T-helper 17 cell (primary cell): Measurements from ENCODE around the gene PLXNA2. TPM values are rescaled to one million over a fixed set of nuclear protein-coding genes. Genes with fewer than 3 reads are reported as not detected.

Source experiments
- ATAC-seq: fragments of 150-1000 bp; cut with Tn5 transposase; 2 replicates; pipeline ENCODE4 v1.10.0; 2021; ENCODE audit warnings: mild to moderate bottlenecking, moderate library complexity
- DNase-seq, 3 donors: peaks; one replicate each; pipeline versions ENCODE4 v3.0.0 to v3.0.0-alpha.2; 2020 to 2021
- H3K9me3 ChIP-seq: one replicate; pipeline ENCODE4 v1.7.0; 2013; ENCODE audit warnings: low read length, mild to moderate bottlenecking; ENCODE audit not compliant: control insufficient read depth, poor library complexity, severe bottlenecking
- H3K27ac Mint-ChIP-seq: one replicate; pipeline ENCODE4 v1.8.0; 2022; ENCODE audit warnings: mild to moderate bottlenecking, moderate library complexity, mixed read lengths
- H3K27me3 Mint-ChIP-seq: one replicate; pipeline ENCODE4 v1.8.0; 2022; ENCODE audit warnings: mixed read lengths
- H3K36me3 Mint-ChIP-seq: one replicate; pipeline ENCODE4 v1.8.0; 2022; ENCODE audit warnings: low read depth, mixed read lengths
- H3K4me1 Mint-ChIP-seq: one replicate; pipeline ENCODE4 v1.8.0; 2022; ENCODE audit warnings: mild to moderate bottlenecking, mixed read lengths
- H3K4me3 Mint-ChIP-seq: one replicate; pipeline ENCODE4 v1.8.0; 2022; ENCODE audit warnings: mild to moderate bottlenecking, moderate library complexity, mixed read lengths
- total RNA-seq, 4 donors: library from RNA in 2 of 4; stranded (reverse) in 2 of 4; gene quantifications; one replicate each; pipeline ENCODE4 v1.2.3 and lab custom pipeline; 2022 to 2026

PLXNA2 gene
- total RNA-seq, 2 donors from 2014 or later, result 1.0 to 2.2 TPM

GRCh38 chr1:208179263-208179816 lies 64.8 kb downstream of the PLXNA2 start:
- Mint-ChIP-seq H3K4me3 (no peak overlapping the region), H3K27me3 (peaks cover 42% of the 10 kb centered on the region), H3K4me1 (peaks cover under 1% of the 10 kb centered on the region), H3K27ac (no peak overlapping the region), H3K36me3 (no peaks in the 10 kb centered on the region)
- no peak for ATAC-seq
- H3K9me3 ChIP-seq, result no peaks in the 10 kb centered on the region
- DNase-seq, result no peak

- no peaks in the 10 kb centered on the region for H3K9me3 ChIP-seq
- H3K36me3 Mint-ChIP-seq, result no peaks in the 10 kb centered on the region
These were observed 66.1 kb downstream of the PLXNA2 start for GRCh38 chr1:208178091-208178529.

GRCh38 chr1:208177656-208178055 lies 66.5 kb downstream of the PLXNA2 start:
- H3K36me3 Mint-ChIP-seq, result no peaks in the 10 kb centered on the region
- H3K27ac Mint-ChIP-seq, result no peak overlapping the region
- ATAC-seq, result no peak

More at GRCh38 chr1:208178091-208178529, 66.1 kb downstream of the PLXNA2 start:
- no peaks in the 10 kb centered on the region for H3K4me1 Mint-ChIP-seq
- peaks cover 50% of the 10 kb centered on the region for H3K27me3 Mint-ChIP-seq
- no peak overlapping the region for H3K27ac Mint-ChIP-seq
- ATAC-seq (no peak), DNase-seq (no peak)
- no peak overlapping the region for H3K4me3 Mint-ChIP-seq

GRCh38 chr1:208176649-208177048 lies 67.5 kb downstream of the PLXNA2 start:
- peaks cover 46% of the 10 kb centered on the region for H3K27me3 Mint-ChIP-seq
- no peaks in the 10 kb centered on the region for H3K4me1 Mint-ChIP-seq
- no peak overlapping the region for H3K4me3 Mint-ChIP-seq

More at GRCh38 chr1:208177656-208178055, 66.5 kb downstream of the PLXNA2 start:
- Mint-ChIP-seq H3K4me3 (no peak overlapping the region), H3K27me3 (peaks cover 47% of the 10 kb centered on the region), H3K4me1 (no peaks in the 10 kb centered on the region)
- no peaks in the 10 kb centered on the region for H3K9me3 ChIP-seq
- no peak for DNase-seq

GRCh38 chr1:208175508-208175895 lies 68.7 kb downstream of the PLXNA2 start:
- no peaks in the 10 kb centered on the region for H3K36me3 Mint-ChIP-seq
- no peak overlapping the region for H3K27ac Mint-ChIP-seq
- peaks cover 49% of the 10 kb centered on the region for H3K27me3 Mint-ChIP-seq
- H3K4me1 Mint-ChIP-seq, result no peaks in the 10 kb centered on the region
- DNase-seq (no peak), ATAC-seq (no peak)
- no peak overlapping the region for H3K4me3 Mint-ChIP-seq
- no peaks in the 10 kb centered on the region for H3K9me3 ChIP-seq

More at GRCh38 chr1:208176649-208177048, 67.5 kb downstream of the PLXNA2 start:
- Mint-ChIP-seq H3K27ac (no peak overlapping the region), H3K36me3 (no peaks in the 10 kb centered on the region)
- H3K9me3 ChIP-seq, result no peaks in the 10 kb centered on the region
- no peak for DNase-seq
- no peak for ATAC-seq

- no peaks in the 10 kb centered on the region for H3K9me3 ChIP-seq
- Mint-ChIP-seq H3K4me1 (no peaks in the 10 kb centered on the region), H3K27ac (no peak overlapping the region), H3K27me3 (peaks cover 55% of the 10 kb centered on the region), H3K36me3 (no peaks in the 10 kb centered on the region), H3K4me3 (no peak overlapping the region)
- ATAC-seq (no peak), DNase-seq (no peak)
These were observed 69.3 kb downstream of the PLXNA2 start for GRCh38 chr1:208174731-208175507.

GRCh38 chr1:208174200-208174599 lies 70.0 kb downstream of the PLXNA2 start:
- DNase-seq (no peak), ATAC-seq (no peak)
- Mint-ChIP-seq H3K36me3 (no peaks in the 10 kb centered on the region), H3K27me3 (peaks cover 59% of the 10 kb centered on the region), H3K4me1 (no peaks in the 10 kb centered on the region), H3K27ac (no peak overlapping the region), H3K4me3 (no peak overlapping the region)
- H3K9me3 ChIP-seq, result no peaks in the 10 kb centered on the region

GRCh38 chr1:208173749-208174148 lies 70.4 kb downstream of the PLXNA2 start:
- Mint-ChIP-seq H3K27me3 (peaks cover 59% of the 10 kb centered on the region), H3K4me3 (no peak overlapping the region), H3K27ac (no peak overlapping the region), H3K4me1 (no peaks in the 10 kb centered on the region), H3K36me3 (no peaks in the 10 kb centered on the region)
- DNase-seq, result no peak
- no peaks in the 10 kb centered on the region for H3K9me3 ChIP-seq
- ATAC-seq, result no peak

- H3K4me1 Mint-ChIP-seq, result no peaks in the 10 kb centered on the region
- H3K27ac Mint-ChIP-seq, result no peak overlapping the region
- no peak for ATAC-seq
- no peak overlapping the region for H3K4me3 Mint-ChIP-seq
- no peaks in the 10 kb centered on the region for H3K36me3 Mint-ChIP-seq
- DNase-seq, result no peak
- H3K9me3 ChIP-seq, result no peaks in the 10 kb centered on the region
- peaks cover 62% of the 10 kb centered on the region for H3K27me3 Mint-ChIP-seq
These were observed 71.6 kb downstream of the PLXNA2 start for GRCh38 chr1:208172423-208173145.

GRCh38 chr1:208171616-208172422 lies 72.4 kb downstream of the PLXNA2 start:
- H3K9me3 ChIP-seq, result no peaks in the 10 kb centered on the region
- DNase-seq (no peak), ATAC-seq (no peak)
- no peak overlapping the region for H3K4me3 Mint-ChIP-seq
- H3K4me1 Mint-ChIP-seq, result no peaks in the 10 kb centered on the region
- no peaks in the 10 kb centered on the region for H3K36me3 Mint-ChIP-seq
- H3K27me3 Mint-ChIP-seq, result peaks cover 65% of the 10 kb centered on the region
- H3K27ac Mint-ChIP-seq, result no peak overlapping the region

- ATAC-seq, result no peak
- Mint-ChIP-seq H3K4me1 (no peaks in the 10 kb centered on the region), H3K36me3 (peaks cover 2% of the 10 kb centered on the region), H3K27me3 (peaks cover 73% of the 10 kb centered on the region), H3K4me3 (no peak overlapping the region), H3K27ac (no peak overlapping the region)
- no peaks in the 10 kb centered on the region for H3K9me3 ChIP-seq
- no peak for DNase-seq
These were observed 73.9 kb downstream of the PLXNA2 start for GRCh38 chr1:208170252-208170651.

GRCh38 chr1:208169081-208169879 lies 74.9 kb downstream of the PLXNA2 start:
- Mint-ChIP-seq H3K4me3 (no peak overlapping the region), H3K27me3 (peaks cover 82% of the 10 kb centered on the region), H3K27ac (no peak overlapping the region), H3K4me1 (no peaks in the 10 kb centered on the region), H3K36me3 (peaks cover 2% of the 10 kb centered on the region)
- H3K9me3 ChIP-seq, result no peaks in the 10 kb centered on the region
- DNase-seq, result no peak
- ATAC-seq, result no peak
